ENCODE results near the gene PARP6. TPM values are rescaled to one million over a fixed set of nuclear protein-coding genes. Genes with fewer than 3 reads are reported as not detected.
A peak's percentile ranks its signal among the peaks of the same experiment; 100 is the strongest.

The PARP6 gene
- total and polyA plus RNA-seq, 9 of the 15 experiments (the other 6 are each of a cell fraction or from before 2014, with no cell fraction given), result 14.8 to 83.2 (median 28.3) TPM

DNA sequence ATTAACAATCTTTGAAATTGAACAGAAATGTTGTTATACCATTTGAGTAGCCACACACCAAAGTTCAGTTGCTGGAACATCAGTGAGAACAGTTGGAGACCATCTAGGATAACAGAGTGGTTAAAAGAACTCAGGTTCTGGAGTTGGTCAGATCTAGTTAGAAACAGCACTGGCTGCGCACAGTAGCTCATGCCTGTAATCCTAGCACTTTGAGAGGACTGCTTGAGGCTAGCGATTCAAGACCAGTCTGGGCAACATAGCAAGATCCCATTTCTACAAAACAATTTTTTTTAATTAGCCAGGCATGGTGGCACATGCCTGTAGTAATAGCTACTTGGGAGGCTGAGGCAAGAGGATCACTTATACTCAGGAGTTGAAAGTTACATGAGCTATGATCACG, 33.8 kb downstream of the PARP6 start:
- Histone ChIP-seq H3K9me3 (replicated peaks; ENCODE audit: control insufficient read depth, insufficient read depth, low read depth, low read length) (no peaks in the 10 kb centered on the region), H3K27me3 (ENCODE audit: control insufficient read depth in 2 of 2, insufficient read depth in 2 of 2, low read length in 2 of 2) (no peaks in the 10 kb centered on the region), H3K9ac (ENCODE audit: insufficient read depth in 1 of 2, low read depth in 2 of 2, low read length in 2 of 2) (peak overlapping the region in 1 of 2 experiments; percentile 91; a peak in 1 of 4 replicates), H3K79me2 (ENCODE audit: control insufficient read depth, insufficient read depth, low read length) (peaks cover 13% of the 10 kb centered on the region), H3K4me3 (no peak overlapping the region), H3K4me1 (replicated peaks in 1 of 2; ENCODE audit: control insufficient read depth in 2 of 2, insufficient read depth in 2 of 2, low read length in 2 of 2) (peaks cover 16 to 29% of the 10 kb centered on the region in 2 experiments), H3K9me1 (ENCODE audit: control insufficient read depth, insufficient read depth, low read length) (no peaks in the 10 kb centered on the region), H3K36me3 (ENCODE audit: control insufficient read depth, insufficient read depth, low read length) (peaks cover 39% of the 10 kb centered on the region; the same call in 2 of the 3 replicates), H4K20me1 (replicated peaks; ENCODE audit: control insufficient read depth, insufficient read depth, low read length) (no peaks in the 10 kb centered on the region; the same call in 1 of the 2 replicates), H3K4me2 (ENCODE audit: insufficient read depth, low read length) (no peak overlapping the region), H3K27ac (ENCODE audit: extremely low read depth, low read depth, low read length) (peak overlapping the region; percentile 97), H2AFZ (ENCODE audit: low read depth, low read length) (0 out of 2 replicates have a peak overlapping the region, but pooled peaks have one; percentile 79)
- intact Hi-C loops (cut with micrococcal nuclease), result loop anchor here (10.0 kb wide), 1 partner anchor 236 kb away; the partner anchor contains the start of gene ARIH1
- no TSS peak for BruUV-seq (replicated peaks)
- no peak for DNase-seq (ENCODE audit: extremely low read depth in 1 of 4, low spot score in 3 of 4)
- FAIRE-seq, result peak; percentile 59
- TF ChIP-seq BCOR (IDR thresholded peaks at IDR 0.05) (peak; percentile 15; the same call in 1 of the 2 replicates), ZNF121 (CRISPR knock-in tag; conservative IDR thresholded peaks at IDR 0.05) (peak; percentile 89), RBM25 (IDR thresholded peaks at IDR 0.05; ENCODE audit: low read depth, low read length, severe bottlenecking) (peak; percentile 63)
- TF ChIP-seq, protein P1, sequence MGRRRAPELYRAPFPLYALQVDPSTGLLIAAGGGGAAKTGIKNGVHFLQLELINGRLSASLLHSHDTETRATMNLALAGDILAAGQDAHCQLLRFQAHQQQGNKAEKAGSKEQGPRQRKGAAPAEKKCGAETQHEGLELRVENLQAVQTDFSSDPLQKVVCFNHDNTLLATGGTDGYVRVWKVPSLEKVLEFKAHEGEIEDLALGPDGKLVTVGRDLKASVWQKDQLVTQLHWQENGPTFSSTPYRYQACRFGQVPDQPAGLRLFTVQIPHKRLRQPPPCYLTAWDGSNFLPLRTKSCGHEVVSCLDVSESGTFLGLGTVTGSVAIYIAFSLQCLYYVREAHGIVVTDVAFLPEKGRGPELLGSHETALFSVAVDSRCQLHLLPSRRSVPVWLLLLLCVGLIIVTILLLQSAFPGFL (CRISPR knock-in tag; IDR thresholded peaks at IDR 0.05), result no peak
- 100% methylated on average over 3 of the region's 3 CpGs for WGBS (ENCODE audit: insufficient coverage, low coverage, missing lambda C conversion rate)
- ChIA-PET CTCF (ENCODE audit: low intra/inter-chr PET ratio) (no interaction called here), POLR2A (interaction anchor here (0.6 kb wide), 1 partner anchor 169 kb away, joined by 3 read pairs; no protein-coding TSS in a partner anchor)
- no peak for ATAC-seq
- in situ Hi-C loops (cut with MboI), result no loop called here
